ENCODE data around the gene MED13. TPM values are rescaled to one million over a fixed set of nuclear protein-coding genes. Genes with fewer than 3 reads are reported as not detected.

The MED13 gene, protein sequence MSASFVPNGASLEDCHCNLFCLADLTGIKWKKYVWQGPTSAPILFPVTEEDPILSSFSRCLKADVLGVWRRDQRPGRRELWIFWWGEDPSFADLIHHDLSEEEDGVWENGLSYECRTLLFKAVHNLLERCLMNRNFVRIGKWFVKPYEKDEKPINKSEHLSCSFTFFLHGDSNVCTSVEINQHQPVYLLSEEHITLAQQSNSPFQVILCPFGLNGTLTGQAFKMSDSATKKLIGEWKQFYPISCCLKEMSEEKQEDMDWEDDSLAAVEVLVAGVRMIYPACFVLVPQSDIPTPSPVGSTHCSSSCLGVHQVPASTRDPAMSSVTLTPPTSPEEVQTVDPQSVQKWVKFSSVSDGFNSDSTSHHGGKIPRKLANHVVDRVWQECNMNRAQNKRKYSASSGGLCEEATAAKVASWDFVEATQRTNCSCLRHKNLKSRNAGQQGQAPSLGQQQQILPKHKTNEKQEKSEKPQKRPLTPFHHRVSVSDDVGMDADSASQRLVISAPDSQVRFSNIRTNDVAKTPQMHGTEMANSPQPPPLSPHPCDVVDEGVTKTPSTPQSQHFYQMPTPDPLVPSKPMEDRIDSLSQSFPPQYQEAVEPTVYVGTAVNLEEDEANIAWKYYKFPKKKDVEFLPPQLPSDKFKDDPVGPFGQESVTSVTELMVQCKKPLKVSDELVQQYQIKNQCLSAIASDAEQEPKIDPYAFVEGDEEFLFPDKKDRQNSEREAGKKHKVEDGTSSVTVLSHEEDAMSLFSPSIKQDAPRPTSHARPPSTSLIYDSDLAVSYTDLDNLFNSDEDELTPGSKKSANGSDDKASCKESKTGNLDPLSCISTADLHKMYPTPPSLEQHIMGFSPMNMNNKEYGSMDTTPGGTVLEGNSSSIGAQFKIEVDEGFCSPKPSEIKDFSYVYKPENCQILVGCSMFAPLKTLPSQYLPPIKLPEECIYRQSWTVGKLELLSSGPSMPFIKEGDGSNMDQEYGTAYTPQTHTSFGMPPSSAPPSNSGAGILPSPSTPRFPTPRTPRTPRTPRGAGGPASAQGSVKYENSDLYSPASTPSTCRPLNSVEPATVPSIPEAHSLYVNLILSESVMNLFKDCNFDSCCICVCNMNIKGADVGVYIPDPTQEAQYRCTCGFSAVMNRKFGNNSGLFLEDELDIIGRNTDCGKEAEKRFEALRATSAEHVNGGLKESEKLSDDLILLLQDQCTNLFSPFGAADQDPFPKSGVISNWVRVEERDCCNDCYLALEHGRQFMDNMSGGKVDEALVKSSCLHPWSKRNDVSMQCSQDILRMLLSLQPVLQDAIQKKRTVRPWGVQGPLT (N-terminal part only)
- total RNA-seq (2021; ENCODE audit: unreplicated experiment), result 96.0 TPM
- polyA plus RNA-seq (2012), result 20.4 and 21.2 TPM in 2 replicates
- Bru-seq, nascent RNA, result percentile 95 among the genes with signal in this experiment
- percentile 96 among the genes with signal in this experiment for BruChase-seq, experiment 1, labeled RNA remaining after a 6-hour chase
- BruChase-seq, experiment 2, labeled RNA remaining after a 2-hour chase, result percentile 96 among the genes with signal in this experiment
- long read RNA-seq, partial matches to known transcripts, result 14 of 23 reads
- long read RNA-seq, other reads (novel, unspliced or antisense), result 9 of 23 reads

DNA sequence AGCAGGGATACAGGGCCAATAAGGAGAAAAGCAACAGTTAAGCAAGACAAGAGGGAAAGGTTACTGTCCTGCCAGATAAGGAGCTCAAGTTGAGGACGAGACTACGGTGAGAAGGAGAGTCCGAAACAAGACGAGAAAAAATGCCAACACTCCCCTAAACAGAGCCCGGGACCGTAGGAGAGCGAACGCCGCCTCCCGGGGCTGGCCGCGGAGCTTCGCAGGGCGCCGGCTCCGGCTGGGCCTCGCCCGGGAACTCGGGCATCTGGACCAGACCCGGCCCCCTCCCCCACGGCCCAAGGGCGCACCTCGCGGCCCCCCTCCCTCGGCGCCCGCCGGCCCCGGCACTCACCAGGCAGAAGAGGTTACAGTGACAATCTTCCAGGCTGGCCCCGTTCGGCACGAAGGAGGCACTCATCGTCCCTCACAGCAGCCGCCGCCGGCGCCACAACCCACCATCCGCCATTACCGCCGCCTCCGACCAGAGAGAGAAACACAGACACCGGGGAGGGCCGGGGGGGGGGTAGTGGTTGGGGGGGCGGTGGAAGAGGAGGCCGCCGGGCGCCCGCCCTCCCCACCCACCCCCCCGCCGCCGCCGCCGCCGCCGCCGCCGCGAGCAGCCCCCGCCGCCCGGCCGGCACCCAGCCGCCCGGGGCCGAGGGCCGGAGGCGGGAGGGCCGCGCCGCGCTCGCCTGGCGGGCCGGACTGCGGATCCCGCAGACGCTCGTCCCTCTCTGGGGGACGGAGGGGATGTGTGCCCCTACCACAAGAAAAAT is at the start of gene MED13:
TSS of gene MED13 (minus strand) at position 488 of the 773 bp plus-strand sequence. CDS start at position 415, 73 bp downstream.
- DNase-seq (ENCODE audit: low read depth, low spot score), result no peak
- BruUV-seq (replicated peaks), result no TSS peak
- Histone ChIP-seq H3K36me3 (ENCODE audit: control insufficient read depth in 1 of 2, insufficient read depth in 2 of 2, low read length in 2 of 2) (peaks cover 17 to 20% of the 10 kb centered on the region in 2 experiments; a peak in 3 of 4 replicates), H3K4me2 (ENCODE audit: low read length) (peak within 1 kb of the TSS; percentile 75), H3K4me1 (ENCODE audit: control insufficient read depth in 1 of 2, insufficient read depth in 2 of 2, low read length in 2 of 2) (peaks cover 7 to 20% of the 10 kb centered on the region in 2 experiments), H3K79me2 (ENCODE audit: insufficient read depth, low read length) (peaks cover 55% of the 10 kb centered on the region), H4K20me1 (ENCODE audit: insufficient read depth) (peaks cover 18% of the 10 kb centered on the region; the same call in 1 of the 2 replicates), H3K9ac (ENCODE audit: low read length) (peak within 1 kb of the TSS; percentile 96), H3K9me2 (ENCODE audit: insufficient read depth) (no peaks in the 10 kb centered on the region), H3K27ac (ENCODE audit: low read depth, low read length) (peak within 1 kb of the TSS; percentile 95), H3K4me3 (replicated peaks in 1 of 2; ENCODE audit: low read depth in 1 of 2, low read length in 2 of 2) (peak within 1 kb of the TSS; percentile 89 to 95), H2AFZ (ENCODE audit: low read depth, low read length, poor library complexity, severe bottlenecking) (peak within 1 kb of the TSS; percentile 84), H3K27me3 (ENCODE audit: insufficient read depth, low read length) (no peaks in the 10 kb centered on the region), H3K9me3 (ENCODE audit: control insufficient read depth in 1 of 2, insufficient read depth in 1 of 2, low read depth in 1 of 2, low read length in 2 of 2) (no peaks in the 10 kb centered on the region)
- RAD21 ChIA-PET (ENCODE audit: low non-redundant PET in 1 of 2, low total read pairs in 2 of 2, uncharacterized antibody in 2 of 2, unreplicated experiment in 2 of 2), result interaction anchor here in 1 of 2 experiments (2.6 kb wide), 1 partner anchor 45 kb away, joined by 12 read pairs; no protein-coding TSS in a partner anchor
- CTCF ChIA-PET, result interaction anchor here (0.8 to 1.6 kb wide), 10 partner anchors 9 to 653 kb away, joined by 3 to 38 read pairs (median 6); no protein-coding TSS in a partner anchor
- TF ChIP-seq, protein P1, sequence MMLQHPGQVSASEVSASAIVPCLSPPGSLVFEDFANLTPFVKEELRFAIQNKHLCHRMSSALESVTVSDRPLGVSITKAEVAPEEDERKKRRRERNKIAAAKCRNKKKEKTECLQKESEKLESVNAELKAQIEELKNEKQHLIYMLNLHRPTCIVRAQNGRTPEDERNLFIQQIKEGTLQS (IDR thresholded peaks at IDR 0.05), result no peak
- TF ChIP-seq SRF (IDR thresholded peaks at IDR 0.05; ENCODE audit: low read depth), result no peak
- peak; percentile 35; the same call in 1 of the 2 replicates for TF ChIP-seq ZFX (IDR thresholded peaks at IDR 0.05)
- no peak for TF ChIP-seq EGR1 (IDR thresholded peaks at IDR 0.05; ENCODE audit: low read depth)
- no peak for TF ChIP-seq TCF7L2 (IDR thresholded peaks at IDR 0.05; ENCODE audit: borderline replicate concordance, extremely low read depth, insufficient read depth, insufficient read length)
- TF ChIP-seq SIN3A (IDR thresholded peaks at IDR 0.05; ENCODE audit: low read depth), result 0 out of 2 replicates have a peak, but pooled peaks have one; percentile 21
- no peak for TF ChIP-seq CEBPB (IDR thresholded peaks at IDR 0.05; ENCODE audit: low read depth)
- no peak for TF ChIP-seq SP1 (IDR thresholded peaks at IDR 0.05; ENCODE audit: low read depth)
- no peak for TF ChIP-seq EZH2phosphoT487 (IDR thresholded peaks at IDR 0.05; ENCODE audit: borderline replicate concordance)
- no peak for TF ChIP-seq ZNF274 (IDR thresholded peaks at IDR 0.05; ENCODE audit: low read depth, low read length)
- no peak for TF ChIP-seq CBX3 (IDR thresholded peaks at IDR 0.05; ENCODE audit: low read depth)
- TF ChIP-seq, protein P2, sequence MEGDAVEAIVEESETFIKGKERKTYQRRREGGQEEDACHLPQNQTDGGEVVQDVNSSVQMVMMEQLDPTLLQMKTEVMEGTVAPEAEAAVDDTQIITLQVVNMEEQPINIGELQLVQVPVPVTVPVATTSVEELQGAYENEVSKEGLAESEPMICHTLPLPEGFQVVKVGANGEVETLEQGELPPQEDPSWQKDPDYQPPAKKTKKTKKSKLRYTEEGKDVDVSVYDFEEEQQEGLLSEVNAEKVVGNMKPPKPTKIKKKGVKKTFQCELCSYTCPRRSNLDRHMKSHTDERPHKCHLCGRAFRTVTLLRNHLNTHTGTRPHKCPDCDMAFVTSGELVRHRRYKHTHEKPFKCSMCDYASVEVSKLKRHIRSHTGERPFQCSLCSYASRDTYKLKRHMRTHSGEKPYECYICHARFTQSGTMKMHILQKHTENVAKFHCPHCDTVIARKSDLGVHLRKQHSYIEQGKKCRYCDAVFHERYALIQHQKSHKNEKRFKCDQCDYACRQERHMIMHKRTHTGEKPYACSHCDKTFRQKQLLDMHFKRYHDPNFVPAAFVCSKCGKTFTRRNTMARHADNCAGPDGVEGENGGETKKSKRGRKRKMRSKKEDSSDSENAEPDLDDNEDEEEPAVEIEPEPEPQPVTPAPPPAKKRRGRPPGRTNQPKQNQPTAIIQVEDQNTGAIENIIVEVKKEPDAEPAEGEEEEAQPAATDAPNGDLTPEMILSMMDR (IDR thresholded peaks at IDR 0.05 in 2 of 3, conservative IDR thresholded peaks at IDR 0.05 in 1 of 3; ENCODE audit: borderline replicate concordance in 1 of 3, insufficient read depth in 1 of 3, low read depth in 2 of 3, low read length in 2 of 3), result no peak
- TF ChIP-seq YY1 (IDR thresholded peaks at IDR 0.05; ENCODE audit: extremely low read depth, insufficient replicate concordance, low read depth, low read length), result peak; percentile 87
- no peak for TF ChIP-seq ELF1 (IDR thresholded peaks at IDR 0.05; ENCODE audit: borderline replicate concordance, low read depth)
- TF ChIP-seq POLR2AphosphoS5 (IDR thresholded peaks at IDR 0.05; ENCODE audit: low read depth, low read length), result 0 out of 2 replicates have a peak, but pooled peaks have one; percentile 36
- no peak for TF ChIP-seq JUND (IDR thresholded peaks at IDR 0.05)
- POLR2A ChIA-PET, result interaction anchor here (0.9 to 1.1 kb wide), 2 partner anchors 9 to 14 kb away, joined by 3 to 4 read pairs; no protein-coding TSS in a partner anchor
- intact Hi-C loops (cut with micrococcal nuclease), result loop anchor here (5.0 kb wide), 2 partner anchors 428 to 653 kb away; no protein-coding TSS in a partner anchor
- peak; percentile 48 for ATAC-seq

Measured in HCT116 (cell line).